Stimulated activated CD8-positive, alpha-beta memory T cell treated with anti-CD3 and anti-CD28 coated beads, Interleukin-4, amount 100 ng/mL, for 4 hours (primary cell): ENCODE results near the gene NSL1.
"Not testable (repeated sequence)": the region's sequence is repeated elsewhere in the genome, so short reads cannot be mapped to it uniquely, and the experiment has no call there.

Source experiments
- DNase-seq, 2 donors: peaks; one replicate each; pipeline ENCODE4 v3.0.0-alpha.2; 2020; ENCODE audit warnings: low read depth in 2 of 2, low spot score in 1 of 2

The NSL1 gene

DNA sequence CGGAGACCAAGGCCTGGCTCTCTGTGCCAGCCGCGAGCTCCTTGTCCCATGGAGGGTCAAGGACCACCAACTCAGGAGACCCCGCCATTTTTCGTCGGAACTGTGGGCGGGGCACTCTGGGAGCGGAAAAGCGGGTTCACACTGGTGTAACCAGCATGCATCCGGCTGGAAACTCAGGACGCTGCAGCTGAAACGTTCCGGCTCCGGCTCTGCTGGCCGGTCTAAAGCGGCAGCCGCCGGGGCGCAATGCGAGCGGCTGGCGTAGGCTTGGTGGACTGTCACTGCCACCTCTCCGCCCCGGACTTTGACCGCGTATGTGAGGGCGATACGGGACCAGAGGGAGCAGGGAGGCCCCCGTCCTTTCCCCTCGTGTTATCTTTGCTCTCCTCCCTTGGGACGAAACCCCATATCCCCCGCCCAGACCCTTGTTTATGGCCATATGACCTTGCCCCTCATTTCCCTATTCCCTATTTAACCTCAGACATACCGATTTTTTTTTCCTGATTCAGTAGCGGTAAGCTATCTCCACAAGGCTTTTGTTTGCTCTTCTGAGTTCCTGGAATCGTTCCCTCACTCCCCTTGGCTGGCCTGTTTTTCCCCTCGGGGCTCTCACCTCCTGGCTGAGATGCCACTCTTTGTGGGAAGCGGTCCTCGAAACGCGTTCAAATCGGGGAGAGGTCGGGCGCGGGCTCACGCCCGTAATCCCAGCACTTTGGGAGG lies at the start of gene NSL1, which contains the start of gene TATDN3:
NSL1 (minus strand) TSS at position 102 of the 720 bp plus-strand sequence; CDS start at position 88, 14 bp downstream.
TATDN3 (plus strand) TSS at position 219 of the 720 bp plus-strand sequence; CDS start at position 247, 28 bp downstream.
- peak; percentile 83 to 98 for DNase-seq

DNA sequence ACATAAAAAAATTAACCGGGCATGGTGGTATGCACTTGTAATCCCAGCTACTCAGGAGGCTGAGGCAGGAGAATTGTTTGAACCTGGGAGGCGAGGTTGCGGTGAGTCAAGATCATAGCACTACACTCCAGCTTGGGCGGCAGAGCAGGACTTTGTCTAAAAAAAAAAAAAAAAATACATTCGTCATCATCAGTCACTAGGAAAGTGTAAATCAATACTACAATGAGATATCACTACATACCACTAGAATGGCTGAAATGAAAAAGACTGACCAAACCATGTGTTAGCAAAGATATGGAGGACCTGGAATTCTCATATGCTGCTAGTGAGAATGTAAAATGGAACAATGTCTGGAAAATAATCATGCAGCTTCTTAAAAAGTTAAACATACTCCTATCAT lies 46.6 kb upstream of the NSL1 start:
- DNase-seq, result no peak

DNA sequence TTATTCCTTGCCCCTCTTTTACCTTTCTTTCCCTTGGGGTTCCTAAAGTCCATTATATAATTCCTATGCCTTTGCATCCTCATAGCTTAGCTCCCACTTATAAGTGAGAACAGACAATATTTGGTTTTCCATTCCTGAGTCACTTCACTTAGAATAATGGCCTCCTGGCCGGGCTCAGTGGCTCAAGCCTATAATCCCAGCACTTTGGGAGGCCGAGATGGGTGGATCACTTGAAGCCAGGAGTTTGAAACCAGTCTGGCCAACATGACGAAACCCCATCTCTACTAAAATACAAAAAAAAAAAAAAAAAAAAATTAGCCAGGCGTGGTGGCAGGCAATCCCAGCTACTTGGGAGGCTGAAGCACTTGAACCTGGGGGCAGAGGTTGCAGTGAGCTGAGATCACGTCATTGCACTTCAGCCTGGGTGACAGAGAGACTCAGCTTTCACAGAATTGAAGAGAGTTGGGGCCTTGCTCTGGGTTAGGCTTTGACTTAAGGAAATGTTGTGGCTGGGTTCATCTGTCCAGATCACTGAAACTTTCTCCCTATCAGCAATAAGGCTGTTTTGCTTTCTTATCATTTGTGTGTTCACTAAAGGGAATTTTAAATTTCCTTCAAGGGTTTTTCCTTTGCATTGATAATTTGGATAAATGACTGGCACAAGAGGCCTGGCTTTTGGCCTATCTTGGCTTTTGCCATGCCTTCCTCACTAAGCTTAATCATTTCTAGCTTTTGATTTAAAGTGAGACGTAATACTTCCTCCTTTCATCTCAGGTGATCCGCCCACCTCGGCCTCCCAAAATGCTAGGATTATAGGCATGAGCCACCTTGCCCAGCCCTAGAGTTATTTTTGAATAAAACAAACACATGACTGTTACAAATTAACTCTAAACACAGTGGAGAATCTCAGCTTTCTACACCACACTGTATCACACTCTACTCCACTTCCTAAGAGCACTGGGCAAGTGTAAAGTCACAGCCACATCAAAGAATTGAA lies 41.9 kb upstream of the NSL1 start:
- not testable (repeated sequence) for DNase-seq

GRCh38 chr1:212828395-212828794 lies 36.8 kb upstream of the NSL1 start:
- no peak for DNase-seq

- DNase-seq, result no peak
Measured at GRCh38 chr1:212827831-212828278, 36.3 kb upstream of the NSL1 start.

DNA sequence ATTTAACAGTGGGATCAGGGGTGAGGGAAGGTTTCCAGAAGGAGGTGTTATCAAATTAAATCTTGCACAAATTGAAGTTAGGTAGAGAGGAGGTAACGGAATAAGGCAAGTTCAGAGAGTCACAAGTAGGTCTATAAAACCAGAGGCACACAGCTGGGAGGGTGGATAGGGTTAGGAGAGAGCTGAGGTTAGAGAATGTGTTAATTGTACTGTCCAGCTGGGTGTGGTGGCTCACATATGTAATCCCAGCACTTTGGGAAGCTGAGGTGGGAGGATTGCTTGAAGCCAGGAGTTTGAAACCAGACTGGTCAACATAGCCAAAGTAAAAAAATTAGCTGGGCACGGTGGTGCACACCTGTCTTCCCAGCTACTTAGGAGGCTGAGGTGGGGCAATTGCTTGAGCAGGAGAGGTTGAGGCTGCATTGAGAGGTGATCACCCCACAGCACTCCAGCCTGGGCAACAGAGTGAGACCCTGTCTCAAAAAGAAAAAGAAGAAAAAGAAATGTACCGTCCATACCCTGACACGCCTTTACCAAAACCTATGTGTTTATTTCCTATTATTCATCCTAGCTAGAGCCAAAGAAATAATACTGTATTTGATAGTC lies 35.7 kb upstream of the NSL1 start:
- no peak for DNase-seq

DNA sequence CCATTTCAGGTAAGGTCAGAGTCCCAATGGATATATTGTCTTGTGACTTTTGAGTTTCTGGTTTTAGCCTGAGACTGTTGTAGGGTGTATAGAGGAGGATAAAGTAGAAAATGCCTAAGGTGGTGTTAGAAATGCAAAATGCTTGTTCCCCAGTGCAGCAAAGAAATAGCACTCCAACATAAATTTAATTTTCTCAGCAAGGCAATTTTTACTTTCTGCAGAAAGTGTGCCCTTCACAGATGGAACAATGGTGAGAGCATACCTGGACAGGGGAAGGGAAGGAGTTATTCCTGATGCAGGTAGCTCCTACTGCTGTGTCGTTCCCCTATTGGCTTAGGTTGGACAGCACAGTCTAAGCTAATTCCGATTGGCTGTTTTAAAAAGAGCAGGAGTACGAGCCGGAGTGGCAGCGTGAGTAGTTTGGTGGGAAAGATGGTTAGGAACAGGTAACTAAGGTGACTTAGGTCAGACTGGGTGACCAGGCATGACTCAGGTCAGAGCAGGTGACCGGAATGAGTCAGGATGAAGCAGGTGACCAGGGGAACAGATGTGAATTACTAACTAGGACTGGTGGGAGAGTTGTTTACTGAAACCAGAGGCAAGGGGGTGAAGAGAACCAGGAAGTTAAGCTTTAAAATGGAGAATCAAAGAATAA lies 34.3 kb upstream of the NSL1 start:
- DNase-seq, result no peak

- DNase-seq, result no peak
Measured at GRCh38 chr1:212824201-212824600, 32.6 kb upstream of the NSL1 start.

- DNase-seq, result no peak
Measured at GRCh38 chr1:212822956-212823355, 31.4 kb upstream of the NSL1 start.

DNA sequence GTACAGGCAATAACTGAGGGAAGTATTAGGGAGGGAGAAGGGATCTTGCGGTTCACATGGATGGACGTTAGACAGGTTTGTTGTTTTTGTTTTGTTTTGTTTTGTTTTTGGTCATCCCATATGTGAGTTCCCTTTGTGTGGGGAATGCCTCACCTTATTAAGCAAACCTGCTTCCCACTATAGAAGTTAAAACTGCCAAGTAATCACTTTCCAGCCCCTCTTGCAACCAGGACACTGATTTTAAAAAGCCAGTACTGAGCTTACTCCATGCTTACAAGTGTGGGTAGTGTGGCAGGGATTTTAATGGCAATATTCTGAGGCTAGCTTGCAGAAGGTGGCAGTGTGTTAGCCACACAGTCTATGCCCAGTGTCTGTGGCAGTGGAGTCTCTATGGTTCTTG lies 29.4 kb upstream of the NSL1 start:
- DNase-seq, result no peak

GRCh38 chr1:212819726-212820125 lies 28.1 kb upstream of the NSL1 start:
- DNase-seq, result no peak

DNA sequence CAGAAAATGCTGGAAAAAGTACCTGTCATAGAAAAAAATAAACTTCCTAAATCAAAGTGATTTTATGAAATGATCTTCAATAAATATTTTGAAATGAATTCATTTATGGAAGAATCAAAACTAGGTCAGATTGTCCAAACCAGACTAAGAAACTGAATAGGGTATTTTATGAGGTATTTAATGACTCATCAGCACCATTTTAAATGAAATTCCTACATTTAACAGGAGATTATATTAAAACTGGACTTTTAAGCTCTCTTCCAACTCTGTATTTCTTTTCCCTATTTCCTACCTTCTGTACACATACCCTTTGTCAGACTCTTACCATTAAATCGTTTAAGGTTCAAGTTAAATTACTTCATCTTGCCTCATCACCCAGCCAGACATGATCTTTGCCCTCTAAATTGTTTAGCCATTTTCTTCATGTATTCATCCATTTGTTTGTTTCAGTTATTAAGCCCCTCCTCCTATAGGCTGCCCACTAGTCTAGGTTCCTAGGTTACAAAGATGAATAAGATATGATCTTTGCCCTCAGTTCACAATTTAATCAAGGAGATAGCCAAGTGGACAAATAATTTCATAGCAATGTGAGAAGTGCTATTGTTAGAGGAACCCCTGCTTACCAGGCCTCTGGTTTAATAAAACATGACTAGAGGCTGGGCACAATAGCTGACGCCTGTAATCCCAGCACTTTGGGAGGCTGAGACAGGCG lies 25.1 kb upstream of the NSL1 start:
- DNase-seq, result no peak

DNA sequence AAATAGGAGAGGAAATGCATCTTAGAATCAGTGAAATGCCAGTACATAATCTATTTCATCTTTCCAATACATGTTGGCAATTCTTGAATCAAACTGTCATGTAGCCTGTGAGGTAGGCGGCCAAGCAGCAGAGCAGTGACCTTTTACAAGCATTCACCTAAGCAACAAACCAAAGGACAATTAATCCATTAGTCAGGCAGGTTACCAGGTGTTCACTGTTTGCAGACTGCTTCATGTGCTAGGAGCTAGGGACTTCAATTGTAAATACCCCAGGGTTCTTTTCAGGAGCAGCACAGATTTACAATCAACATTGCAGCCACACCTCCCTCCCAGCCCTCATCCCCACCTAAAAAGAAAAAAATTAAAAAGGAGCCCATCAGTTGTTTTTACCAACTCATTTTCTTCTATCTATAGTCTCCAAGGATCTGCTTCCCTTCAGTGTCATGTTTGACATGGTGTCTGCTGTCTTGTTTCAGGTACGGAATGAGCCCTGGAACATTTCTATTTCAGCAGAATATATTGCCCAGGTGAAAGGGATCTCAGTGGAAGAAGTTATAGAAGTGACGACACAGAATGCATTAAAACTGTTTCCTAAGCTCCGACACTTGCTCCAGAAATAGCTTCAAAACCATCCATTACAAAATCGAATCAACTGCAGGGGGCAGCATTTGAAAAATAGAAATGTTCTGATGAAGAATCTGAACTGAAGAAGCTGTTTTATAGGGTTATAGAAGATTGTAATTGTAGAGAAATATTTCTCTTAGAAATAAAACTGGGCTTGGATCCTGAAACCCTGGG lies 23.2 kb upstream of the NSL1 start:
- DNase-seq, result no peak

- no peak for DNase-seq
Measured at GRCh38 chr1:212805767-212806166, 14.2 kb upstream of the NSL1 start.

- DNase-seq, result no peak
Measured at GRCh38 chr1:212797681-212798080, 6.1 kb upstream of the NSL1 start.

GRCh38 chr1:212794561-212795014 lies 3.0 kb upstream of the NSL1 start:
- no peak for DNase-seq

DNA sequence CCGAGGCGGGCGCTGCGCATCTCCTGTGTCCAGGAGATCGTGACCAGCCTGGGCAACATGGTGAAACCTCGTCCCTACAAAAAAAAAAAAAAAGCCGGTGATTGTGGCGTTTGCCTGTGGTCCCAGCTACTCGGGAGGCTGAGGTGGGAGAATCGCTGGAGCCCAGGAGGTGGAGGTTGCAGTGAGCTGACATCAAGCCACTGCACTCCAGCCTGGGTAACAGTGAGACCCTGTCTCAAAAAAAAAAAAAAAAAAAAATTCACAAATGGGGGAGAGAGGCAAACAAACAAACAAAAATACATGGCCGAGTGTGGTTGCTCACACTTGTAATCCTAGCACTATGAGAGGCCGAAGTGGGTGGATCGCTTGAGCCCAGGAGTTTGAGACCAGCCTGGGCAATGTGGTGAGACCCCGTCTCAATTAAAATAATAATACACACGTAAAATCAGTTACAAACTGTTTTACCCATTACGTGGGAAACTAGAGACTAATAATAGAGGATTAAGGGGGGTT lies 875 bp upstream of the NSL1 start:
- no peak for DNase-seq

GRCh38 chr1:212791261-212791675 lies 309 bp downstream of the NSL1 start:
- no peak for DNase-seq

GRCh38 chr1:212785871-212786270 lies 5.7 kb downstream of the NSL1 start:
- DNase-seq, result no peak
